Adipocyte (in vitro differentiated cells): ENCODE results near the gene SIK3.

Experiments
- DNase-seq: peaks from one replicate; pipeline ENCODE4 v3.0.0-alpha.2; 2015; ENCODE audit warnings: low read depth
- H3K27me3 ChIP-seq: replicated peaks from 2 replicates; pipeline ENCODE4 v1.7.0; 2013; ENCODE audit warnings: mild to moderate bottlenecking, low read length, moderate library complexity; ENCODE audit not compliant: control insufficient read depth, insufficient read depth
- H3K36me3 ChIP-seq: 2 replicates; pipeline ENCODE4 v1.7.0; 2013; ENCODE audit warnings: low read length, mild to moderate bottlenecking, moderate library complexity; ENCODE audit not compliant: control insufficient read depth, insufficient read depth, severe bottlenecking
- H3K4me1 ChIP-seq: 2 replicates; pipeline ENCODE4 v1.7.0; 2013; ENCODE audit warnings: mild to moderate bottlenecking, low read length, moderate library complexity; ENCODE audit not compliant: control insufficient read depth, insufficient read depth
- H3K4me3 ChIP-seq: 2 replicates; pipeline ENCODE4 v1.7.0; 2013; ENCODE audit warnings: mild to moderate bottlenecking, low read length, moderate library complexity
- H3K9ac ChIP-seq: 2 replicates; pipeline ENCODE4 v1.7.0; 2013; ENCODE audit warnings: mild to moderate bottlenecking, low read length, moderate library complexity
- H3K9me3 ChIP-seq: 2 replicates; pipeline ENCODE4 v1.7.0; 2013; ENCODE audit warnings: mild to moderate bottlenecking, low read length, moderate library complexity; ENCODE audit not compliant: control insufficient read depth

SIK3 gene

DNA sequence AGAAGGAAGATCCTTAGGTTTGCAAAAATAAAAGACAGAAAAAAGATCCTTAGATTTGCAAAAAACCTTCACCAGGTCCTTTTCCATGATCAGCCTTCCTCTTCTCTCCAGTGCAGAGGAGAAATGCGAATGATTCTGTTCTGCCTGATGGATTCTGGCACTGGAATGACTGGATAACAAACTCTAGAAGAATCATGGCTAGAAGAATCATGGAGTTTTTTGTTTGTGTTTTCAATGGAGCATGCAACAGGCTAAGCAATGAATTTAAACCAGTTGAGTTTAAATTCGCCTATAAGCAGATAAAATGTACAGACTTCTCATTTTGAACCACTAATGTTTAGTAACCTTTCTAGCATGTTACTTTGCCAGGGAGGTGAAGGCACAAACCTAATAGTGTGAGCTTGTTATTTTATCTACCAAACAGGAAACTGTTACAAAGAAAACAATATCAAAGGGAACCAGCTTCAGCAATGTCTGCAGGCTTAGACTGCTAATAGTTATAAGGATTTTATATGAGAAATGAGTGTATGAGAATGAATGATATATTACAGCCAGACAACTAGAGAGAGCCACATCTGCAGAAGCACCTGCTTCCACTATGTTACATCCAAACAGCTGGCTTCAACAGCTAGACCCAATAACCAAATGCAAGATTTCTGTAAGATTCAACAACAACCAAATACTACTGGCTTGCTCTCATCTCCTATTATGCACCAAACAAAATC is 196.1 kb downstream of the SIK3 start:
- Histone ChIP-seq H3K4me1 (no peaks in the 10 kb centered on the region), H3K9me3 (peaks cover 3% of the 10 kb centered on the region), H3K36me3 (peaks cover 6% of the 10 kb centered on the region), H3K9ac (no peak overlapping the region), H3K27me3 (no peaks in the 10 kb centered on the region), H3K4me3 (no peak overlapping the region)
- no peak for DNase-seq

DNA sequence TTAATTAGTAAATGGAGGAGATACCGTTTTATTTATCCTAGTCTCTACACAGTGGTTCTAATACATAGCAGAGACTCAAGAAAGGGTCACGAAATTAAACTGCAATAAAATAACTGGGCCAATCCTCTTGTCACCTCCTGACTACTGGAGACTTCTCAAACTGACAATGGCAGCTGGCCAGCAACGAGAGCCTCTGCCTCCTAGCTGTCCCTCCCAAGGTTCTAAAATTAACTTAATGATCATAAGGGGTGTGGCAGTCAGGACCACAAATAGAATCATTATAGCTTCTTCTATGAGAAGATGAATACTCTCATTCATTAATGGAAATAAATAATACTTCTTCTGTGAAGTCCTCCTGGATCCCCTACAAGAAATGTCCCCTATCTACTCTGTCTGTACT is 197.0 kb downstream of the SIK3 start:
- no peak for DNase-seq
- Histone ChIP-seq H3K4me3 (no peak overlapping the region), H3K9ac (no peak overlapping the region), H3K9me3 (peaks cover 3% of the 10 kb centered on the region), H3K27me3 (no peaks in the 10 kb centered on the region), H3K36me3 (peaks cover 13% of the 10 kb centered on the region), H3K4me1 (no peaks in the 10 kb centered on the region)

DNA sequence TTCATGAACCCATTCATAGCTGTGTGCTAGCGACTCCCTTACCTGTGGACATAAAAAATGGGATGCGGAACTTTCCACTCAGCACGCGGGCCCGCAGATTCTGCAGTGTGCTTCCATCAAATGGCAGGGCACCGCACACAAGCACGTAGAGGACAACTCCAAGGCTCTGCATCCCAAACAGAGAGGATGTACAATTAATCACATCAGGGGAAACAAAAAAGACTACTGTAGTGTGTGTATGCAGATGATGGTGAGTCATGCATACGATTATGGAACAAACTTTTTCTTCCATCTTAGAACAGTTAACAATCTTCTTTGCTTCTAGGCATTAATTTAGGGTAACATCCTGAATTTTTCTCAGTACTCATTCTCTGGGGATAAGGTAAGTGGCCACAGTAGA is 202.0 kb downstream of the SIK3 start:
- peaks cover 56% of the 10 kb centered on the region for H3K36me3 ChIP-seq
- peaks cover 3% of the 10 kb centered on the region for H3K9me3 ChIP-seq
- no peak overlapping the region for H3K4me3 ChIP-seq

DNA sequence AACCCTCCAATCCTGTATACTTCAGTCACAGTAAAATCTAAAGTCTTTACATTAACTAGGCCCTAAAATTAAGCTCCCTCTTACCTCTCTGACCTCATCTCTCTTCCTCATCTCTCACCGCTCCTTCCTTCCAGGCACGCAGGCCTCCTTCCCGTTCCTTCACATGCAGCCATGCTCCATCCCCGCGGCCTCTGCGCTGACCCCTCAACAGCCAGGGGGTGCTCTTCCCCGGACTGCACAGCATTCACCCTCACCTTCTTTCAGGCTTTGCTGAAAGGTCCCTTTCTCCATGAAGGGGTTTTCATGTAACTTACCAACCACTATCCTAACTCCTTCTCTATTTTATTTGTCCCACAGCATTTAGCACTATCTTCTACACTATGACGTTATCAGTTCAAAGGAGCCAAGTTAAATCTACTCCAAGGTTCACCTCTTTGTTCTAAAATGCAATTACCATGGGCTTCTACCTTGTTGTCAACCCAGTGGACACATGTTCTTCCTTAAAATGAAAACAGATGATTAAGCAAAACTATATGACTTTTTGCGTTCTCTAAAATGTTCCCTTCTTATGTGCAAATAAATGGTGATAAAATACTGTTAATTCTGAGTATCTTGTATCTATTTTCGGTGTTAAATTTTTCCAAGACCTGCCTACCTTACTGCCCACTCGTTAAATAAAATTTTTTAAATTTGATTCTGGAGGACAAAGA is 203.0 kb downstream of the SIK3 start:
- H3K36me3 ChIP-seq, result peaks cover 57% of the 10 kb centered on the region
- H3K4me1 ChIP-seq, result no peaks in the 10 kb centered on the region
- peaks cover 3% of the 10 kb centered on the region for H3K9me3 ChIP-seq
- no peak overlapping the region for H3K9ac ChIP-seq
- H3K4me3 ChIP-seq, result no peak overlapping the region
- DNase-seq, result no peak
- no peaks in the 10 kb centered on the region for H3K27me3 ChIP-seq

More for the DNA sequence above, 202.0 kb downstream of the SIK3 start:
- Histone ChIP-seq H3K27me3 (no peaks in the 10 kb centered on the region), H3K9ac (no peak overlapping the region), H3K4me1 (no peaks in the 10 kb centered on the region)
- no peak for DNase-seq

DNA sequence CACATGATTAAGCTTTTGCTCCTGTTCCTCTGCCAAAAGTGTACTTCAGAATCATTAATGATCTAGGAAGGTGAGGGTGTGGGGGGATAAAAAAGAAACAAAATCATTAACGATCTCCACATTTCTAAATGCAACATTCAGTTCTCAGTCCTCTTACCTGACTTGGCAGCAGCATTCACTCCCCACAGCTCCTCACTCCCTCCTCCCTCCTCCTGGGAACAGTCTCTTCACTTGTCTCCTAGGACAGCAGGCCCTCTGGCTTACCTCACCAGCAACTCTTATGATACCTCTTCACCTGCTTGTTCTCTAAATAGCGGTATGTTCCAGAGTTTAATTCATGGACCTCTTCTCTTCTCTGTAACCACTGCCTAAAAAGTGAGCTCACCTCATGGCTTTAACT is 204.3 kb downstream of the SIK3 start:
- Histone ChIP-seq H3K9me3 (no peaks in the 10 kb centered on the region), H3K4me1 (no peaks in the 10 kb centered on the region), H3K9ac (no peak overlapping the region), H3K36me3 (peaks cover 54% of the 10 kb centered on the region), H3K4me3 (no peak overlapping the region), H3K27me3 (no peaks in the 10 kb centered on the region)
- DNase-seq, result no peak

DNA sequence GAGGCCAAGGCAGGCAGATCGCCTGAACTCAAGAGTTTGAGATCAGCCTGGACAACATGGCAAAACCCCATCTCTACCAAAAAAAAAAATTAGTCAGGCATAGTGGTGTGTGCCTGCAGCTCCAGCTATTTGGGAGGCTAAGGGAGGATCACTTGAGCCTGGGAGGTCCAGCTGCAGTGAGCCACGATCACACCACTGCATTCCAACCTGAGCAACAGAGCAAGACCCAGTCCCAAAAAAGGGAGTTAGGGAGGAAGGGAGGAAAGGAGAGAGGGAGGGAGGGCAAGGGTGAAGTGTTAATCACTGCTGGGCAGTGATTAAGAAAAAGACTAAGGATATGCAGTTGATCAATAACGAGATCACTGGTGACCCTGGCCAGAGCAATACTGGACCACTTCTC is 204.8 kb downstream of the SIK3 start:
- Histone ChIP-seq H3K27me3 (no peaks in the 10 kb centered on the region), H3K36me3 (peaks cover 54% of the 10 kb centered on the region), H3K9ac (no peak overlapping the region), H3K9me3 (no peaks in the 10 kb centered on the region), H3K4me3 (no peak overlapping the region), H3K4me1 (no peaks in the 10 kb centered on the region)
- DNase-seq, result no peak

DNA sequence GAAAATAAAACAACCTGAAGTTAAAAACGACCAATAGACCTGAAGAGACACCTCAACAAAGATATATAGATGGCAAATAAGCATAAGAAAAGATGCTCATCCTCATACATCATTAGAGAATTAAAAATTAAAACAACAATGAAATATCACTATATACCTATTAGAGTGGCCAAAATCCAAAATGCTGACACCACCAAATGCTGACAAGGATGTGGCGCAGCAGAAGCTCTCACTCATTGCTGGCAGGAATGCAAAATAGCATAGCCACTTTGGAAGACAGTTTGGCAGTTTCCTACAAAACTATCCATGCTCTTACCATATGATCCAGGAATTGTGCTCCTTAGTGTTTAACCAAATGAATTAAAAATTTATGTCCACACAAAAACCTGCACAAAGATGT is 205.9 kb downstream of the SIK3 start:
- no peaks in the 10 kb centered on the region for H3K4me1 ChIP-seq
- H3K27me3 ChIP-seq, result no peaks in the 10 kb centered on the region
- no peak overlapping the region for H3K9ac ChIP-seq
- no peak for DNase-seq
- peaks cover 54% of the 10 kb centered on the region for H3K36me3 ChIP-seq
- H3K9me3 ChIP-seq, result no peaks in the 10 kb centered on the region
- H3K4me3 ChIP-seq, result no peak overlapping the region

DNA sequence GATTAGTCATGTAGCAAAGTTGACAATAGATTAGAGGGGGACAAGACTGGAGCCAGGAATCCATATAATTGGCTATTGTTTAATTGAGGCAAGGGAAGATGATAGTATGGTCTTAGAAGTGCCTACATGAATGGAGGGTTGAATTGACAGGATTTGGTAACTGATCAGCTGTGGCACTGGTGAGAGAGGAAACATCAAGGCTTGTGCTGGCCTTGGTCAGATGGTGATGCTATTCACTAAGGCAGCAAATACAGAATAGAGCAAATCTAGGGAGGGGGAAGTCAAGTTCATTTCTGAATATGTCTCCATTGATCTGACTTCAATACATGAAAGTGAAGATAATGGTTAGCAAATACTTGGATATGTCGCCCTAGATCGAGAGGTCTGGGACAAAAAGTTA is 206.5 kb downstream of the SIK3 start:
- H3K9ac ChIP-seq, result no peak overlapping the region
- no peak overlapping the region for H3K4me3 ChIP-seq
- H3K36me3 ChIP-seq, result peaks cover 50% of the 10 kb centered on the region
- no peaks in the 10 kb centered on the region for H3K9me3 ChIP-seq
- no peaks in the 10 kb centered on the region for H3K4me1 ChIP-seq
- no peak for DNase-seq
- H3K27me3 ChIP-seq, result no peaks in the 10 kb centered on the region

DNA sequence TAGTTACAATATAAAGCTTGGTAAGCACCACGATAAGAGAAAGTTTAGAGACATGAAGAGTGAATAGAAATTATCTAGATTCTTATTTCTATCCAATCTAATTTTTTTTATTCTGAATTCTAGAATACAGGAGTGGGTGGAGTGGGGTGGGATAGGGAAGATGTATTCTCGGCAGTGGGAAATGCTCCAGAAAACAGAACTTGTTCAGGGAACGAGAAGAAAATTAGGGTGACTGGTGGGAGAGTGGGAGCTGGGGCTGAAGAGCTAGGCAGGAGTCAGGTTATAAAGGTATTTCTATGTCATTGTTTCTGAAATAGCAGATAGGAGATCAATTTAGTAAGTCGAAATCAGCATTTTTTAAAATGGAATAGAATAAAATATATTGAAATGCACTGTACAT is 207.6 kb downstream of the SIK3 start:
- no peak overlapping the region for H3K4me3 ChIP-seq
- H3K27me3 ChIP-seq, result no peaks in the 10 kb centered on the region
- H3K9ac ChIP-seq, result no peak overlapping the region

DNA sequence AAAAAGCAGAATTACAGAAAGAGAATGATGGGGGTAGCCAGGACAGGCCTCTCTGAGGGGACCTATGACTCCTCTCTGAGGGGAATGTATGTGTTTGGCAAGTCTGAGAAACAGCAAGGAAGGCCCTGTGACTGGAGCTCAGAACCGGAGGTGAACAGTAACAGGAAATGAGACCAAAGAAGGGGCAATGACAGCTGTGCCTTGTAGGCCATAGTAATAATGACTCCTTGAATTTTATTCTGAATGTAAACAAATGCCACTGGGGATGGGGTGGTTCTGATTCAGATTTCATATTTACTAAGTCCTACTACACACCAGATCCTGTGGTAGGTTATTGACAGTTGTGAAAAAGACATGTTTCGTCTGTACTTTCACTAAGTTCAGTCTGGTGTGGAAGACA is 208.0 kb downstream of the SIK3 start:
- no peaks in the 10 kb centered on the region for H3K27me3 ChIP-seq
- H3K9ac ChIP-seq, result no peak overlapping the region
- DNase-seq, result no peak
- H3K36me3 ChIP-seq, result peaks cover 36% of the 10 kb centered on the region
- H3K9me3 ChIP-seq, result no peaks in the 10 kb centered on the region
- peaks cover 7% of the 10 kb centered on the region for H3K4me1 ChIP-seq
- H3K4me3 ChIP-seq, result no peak overlapping the region

More for the DNA sequence above, 207.6 kb downstream of the SIK3 start:
- peaks cover 7% of the 10 kb centered on the region for H3K4me1 ChIP-seq
- peaks cover 40% of the 10 kb centered on the region for H3K36me3 ChIP-seq
- H3K9me3 ChIP-seq, result no peaks in the 10 kb centered on the region
- DNase-seq, result no peak

DNA sequence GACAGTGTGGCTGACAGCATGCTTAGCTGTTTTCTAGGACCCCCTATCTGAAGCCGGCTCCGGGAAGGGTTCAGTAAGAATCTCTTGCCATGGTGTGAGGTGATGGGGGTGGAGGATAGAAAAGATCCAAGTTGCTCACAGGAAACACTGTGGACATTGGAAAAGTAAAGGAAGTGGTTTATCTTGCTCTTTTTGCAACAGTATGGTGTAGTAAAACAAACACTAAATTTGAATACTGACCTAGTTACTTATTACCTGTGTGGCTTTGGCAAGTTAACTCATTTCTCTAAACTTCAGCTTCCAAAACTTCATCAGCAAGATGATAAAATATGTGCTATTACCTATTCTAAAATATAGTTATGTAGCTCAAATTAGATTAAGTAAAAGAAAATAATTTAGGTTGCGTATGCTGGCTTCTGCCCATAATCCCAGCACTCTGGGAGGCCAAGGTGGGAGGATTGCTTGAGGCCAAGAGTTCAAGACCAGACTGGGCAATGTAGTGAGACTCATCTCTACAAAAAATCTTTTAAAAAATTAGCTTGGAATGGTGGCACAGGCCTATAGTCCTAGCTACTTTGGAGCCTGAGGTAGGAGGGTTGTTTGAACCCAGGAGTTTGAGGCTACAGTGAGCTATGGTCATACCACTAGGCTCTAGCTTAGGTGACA is 209.2 kb downstream of the SIK3 start:
- no peaks in the 10 kb centered on the region for H3K9me3 ChIP-seq
- DNase-seq, result no peak
- peaks cover 28% of the 10 kb centered on the region for H3K36me3 ChIP-seq
- H3K27me3 ChIP-seq, result no peaks in the 10 kb centered on the region
- H3K4me1 ChIP-seq, result peaks cover 7% of the 10 kb centered on the region
- H3K9ac ChIP-seq, result no peak overlapping the region
- H3K4me3 ChIP-seq, result no peak overlapping the region
